Measurements from ENCODE around the gene KRTAP12-2. TPM values are rescaled to one million over a fixed set of nuclear protein-coding genes. Genes with fewer than 3 reads are reported as not detected.

Gene KRTAP12-2
- total RNA-seq, 1 donor from 2014 or later = not detected

DNA sequence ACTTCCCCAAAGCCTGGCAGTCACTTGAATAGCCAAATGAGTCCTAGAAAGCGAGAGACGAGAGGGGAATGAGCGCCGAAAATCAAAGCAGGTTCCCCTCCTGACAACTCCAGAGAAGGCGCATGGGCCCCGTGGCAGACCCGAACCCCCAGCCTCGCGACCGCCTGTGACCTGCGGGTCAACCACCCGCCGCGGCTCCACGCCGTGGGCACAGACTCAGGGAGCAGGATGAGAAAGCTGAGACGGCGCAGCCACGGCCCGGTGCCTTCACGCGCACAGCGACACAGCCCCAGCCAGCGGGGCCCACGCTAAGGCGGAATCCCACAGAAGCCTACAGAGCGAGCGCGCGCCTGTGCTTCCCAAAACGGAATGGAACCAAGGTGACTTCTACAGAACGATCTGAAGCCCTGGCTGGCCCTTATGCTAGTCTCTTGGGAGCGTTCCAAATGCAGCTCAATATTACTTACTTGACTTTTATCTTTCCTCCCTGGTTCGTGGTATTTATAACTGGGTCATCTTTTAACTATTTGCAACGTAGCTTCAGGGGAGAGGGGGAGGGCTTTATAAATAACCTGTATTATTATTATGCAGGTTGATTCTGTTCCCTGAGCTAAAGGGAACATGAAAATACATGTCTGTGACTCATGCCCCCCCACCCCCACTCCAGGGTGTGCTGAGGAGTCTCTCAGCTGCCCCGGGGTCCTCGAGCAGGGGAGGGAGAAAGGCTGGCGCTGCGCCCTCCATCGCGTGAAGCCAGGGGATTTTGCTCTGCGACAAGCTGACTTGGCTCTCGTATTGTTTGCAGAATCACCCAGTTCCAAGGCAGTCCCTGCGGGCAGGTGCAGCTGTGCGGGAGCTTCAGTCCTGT lies 42.9 kb upstream of the KRTAP12-2 start:
- Mint-ChIP-seq H3K9me3 (ENCODE audit: unreplicated experiment) (no peaks in the 10 kb centered on the region), H3K27ac (ENCODE audit: unreplicated experiment) (no peak overlapping the region), H3K27me3 (ENCODE audit: unreplicated experiment) (peaks cover 73% of the 10 kb centered on the region), H3K4me3 (ENCODE audit: unreplicated experiment) (no peak overlapping the region), H3K4me1 (ENCODE audit: unreplicated experiment) (peaks cover 7% of the 10 kb centered on the region), H3K36me3 (ENCODE audit: unreplicated experiment) (no peaks in the 10 kb centered on the region)
- TF ChIP-seq, protein P1, sequence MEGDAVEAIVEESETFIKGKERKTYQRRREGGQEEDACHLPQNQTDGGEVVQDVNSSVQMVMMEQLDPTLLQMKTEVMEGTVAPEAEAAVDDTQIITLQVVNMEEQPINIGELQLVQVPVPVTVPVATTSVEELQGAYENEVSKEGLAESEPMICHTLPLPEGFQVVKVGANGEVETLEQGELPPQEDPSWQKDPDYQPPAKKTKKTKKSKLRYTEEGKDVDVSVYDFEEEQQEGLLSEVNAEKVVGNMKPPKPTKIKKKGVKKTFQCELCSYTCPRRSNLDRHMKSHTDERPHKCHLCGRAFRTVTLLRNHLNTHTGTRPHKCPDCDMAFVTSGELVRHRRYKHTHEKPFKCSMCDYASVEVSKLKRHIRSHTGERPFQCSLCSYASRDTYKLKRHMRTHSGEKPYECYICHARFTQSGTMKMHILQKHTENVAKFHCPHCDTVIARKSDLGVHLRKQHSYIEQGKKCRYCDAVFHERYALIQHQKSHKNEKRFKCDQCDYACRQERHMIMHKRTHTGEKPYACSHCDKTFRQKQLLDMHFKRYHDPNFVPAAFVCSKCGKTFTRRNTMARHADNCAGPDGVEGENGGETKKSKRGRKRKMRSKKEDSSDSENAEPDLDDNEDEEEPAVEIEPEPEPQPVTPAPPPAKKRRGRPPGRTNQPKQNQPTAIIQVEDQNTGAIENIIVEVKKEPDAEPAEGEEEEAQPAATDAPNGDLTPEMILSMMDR (IDR thresholded peaks at IDR 0.05) = no peak
- DNase-seq (ENCODE audit: extremely low spot score, unreplicated experiment) = peak; percentile 78

DNA sequence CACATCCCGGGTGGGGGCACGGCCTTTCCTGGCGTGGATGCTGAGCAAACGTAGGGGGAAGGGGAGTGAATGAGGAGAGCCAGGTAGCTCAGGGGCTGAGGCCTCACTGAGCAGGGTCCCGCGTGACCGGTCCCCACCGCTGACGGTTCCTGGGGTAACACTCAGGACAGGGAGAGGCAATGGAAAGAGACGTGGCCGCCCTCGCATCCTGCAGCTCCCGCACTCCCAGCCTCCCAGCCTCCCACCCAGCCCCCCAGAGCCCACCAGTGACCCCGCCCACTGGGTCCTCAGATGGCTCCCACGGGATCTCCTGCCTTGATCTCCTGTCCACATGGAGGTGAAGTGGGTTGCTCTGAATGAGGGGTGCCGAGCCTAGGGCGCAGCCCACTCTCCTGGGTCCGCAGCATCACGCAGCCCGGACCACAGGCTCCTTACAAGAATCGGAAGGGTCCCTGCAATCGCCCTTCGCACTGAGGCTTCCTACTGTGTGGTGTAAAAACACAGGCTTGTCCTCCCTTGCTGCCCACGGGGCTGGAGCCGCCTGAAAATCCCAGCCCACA lies 42.2 kb upstream of the KRTAP12-2 start:
- TF ChIP-seq, protein P1 (IDR thresholded peaks at IDR 0.05) = no peak
- DNase-seq (ENCODE audit: extremely low spot score, unreplicated experiment) = no peak
- H3K27me3 Mint-ChIP-seq (ENCODE audit: unreplicated experiment) = peaks cover 74% of the 10 kb centered on the region
- H3K4me3 Mint-ChIP-seq (ENCODE audit: unreplicated experiment) = no peak overlapping the region
- H3K9me3 Mint-ChIP-seq (ENCODE audit: unreplicated experiment) = no peaks in the 10 kb centered on the region
- peaks cover 7% of the 10 kb centered on the region for H3K4me1 Mint-ChIP-seq (ENCODE audit: unreplicated experiment)
- H3K36me3 Mint-ChIP-seq (ENCODE audit: unreplicated experiment) = no peaks in the 10 kb centered on the region
- H3K27ac Mint-ChIP-seq (ENCODE audit: unreplicated experiment) = no peak overlapping the region

DNA sequence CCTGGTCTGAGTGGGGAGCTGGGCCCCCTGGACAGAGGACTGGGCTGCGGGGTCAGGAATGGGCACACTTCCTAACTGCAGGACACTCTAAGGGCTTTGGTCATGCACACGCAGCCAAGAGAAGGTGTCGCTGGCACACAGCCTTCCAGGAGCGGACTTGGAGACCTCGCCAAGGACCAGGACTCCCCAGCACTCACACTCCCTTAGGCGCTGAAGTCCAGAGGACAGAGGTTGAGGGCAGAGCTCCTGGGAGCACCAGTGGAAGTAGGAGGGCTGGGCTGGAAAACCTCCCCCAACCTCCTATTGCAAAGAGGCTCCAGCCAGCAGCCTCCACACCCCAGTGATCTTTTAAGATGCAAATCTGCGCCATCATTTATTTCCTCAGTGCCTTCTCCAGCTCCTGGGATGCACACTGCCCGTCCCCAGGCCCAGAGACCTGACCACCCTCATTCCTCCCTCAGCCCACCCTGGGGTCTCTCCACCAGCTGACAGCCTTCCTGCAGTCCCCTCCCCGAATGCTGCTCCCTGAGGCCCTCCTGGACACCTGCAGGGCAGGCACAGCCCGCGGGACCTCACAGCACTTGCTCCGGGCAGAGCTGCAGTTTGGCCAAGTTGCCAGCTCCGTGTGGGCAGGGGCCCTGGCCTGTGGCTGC lies 41.6 kb upstream of the KRTAP12-2 start:
- Mint-ChIP-seq H3K36me3 (ENCODE audit: unreplicated experiment) (no peaks in the 10 kb centered on the region), H3K4me3 (ENCODE audit: unreplicated experiment) (no peak overlapping the region), H3K9me3 (ENCODE audit: unreplicated experiment) (no peaks in the 10 kb centered on the region), H3K27me3 (ENCODE audit: unreplicated experiment) (peaks cover 70% of the 10 kb centered on the region), H3K27ac (ENCODE audit: unreplicated experiment) (no peak overlapping the region), H3K4me1 (ENCODE audit: unreplicated experiment) (peaks cover 7% of the 10 kb centered on the region)
- peak; percentile 83 for DNase-seq (ENCODE audit: extremely low spot score, unreplicated experiment)
- TF ChIP-seq, protein P1 (IDR thresholded peaks at IDR 0.05) = no peak

DNA sequence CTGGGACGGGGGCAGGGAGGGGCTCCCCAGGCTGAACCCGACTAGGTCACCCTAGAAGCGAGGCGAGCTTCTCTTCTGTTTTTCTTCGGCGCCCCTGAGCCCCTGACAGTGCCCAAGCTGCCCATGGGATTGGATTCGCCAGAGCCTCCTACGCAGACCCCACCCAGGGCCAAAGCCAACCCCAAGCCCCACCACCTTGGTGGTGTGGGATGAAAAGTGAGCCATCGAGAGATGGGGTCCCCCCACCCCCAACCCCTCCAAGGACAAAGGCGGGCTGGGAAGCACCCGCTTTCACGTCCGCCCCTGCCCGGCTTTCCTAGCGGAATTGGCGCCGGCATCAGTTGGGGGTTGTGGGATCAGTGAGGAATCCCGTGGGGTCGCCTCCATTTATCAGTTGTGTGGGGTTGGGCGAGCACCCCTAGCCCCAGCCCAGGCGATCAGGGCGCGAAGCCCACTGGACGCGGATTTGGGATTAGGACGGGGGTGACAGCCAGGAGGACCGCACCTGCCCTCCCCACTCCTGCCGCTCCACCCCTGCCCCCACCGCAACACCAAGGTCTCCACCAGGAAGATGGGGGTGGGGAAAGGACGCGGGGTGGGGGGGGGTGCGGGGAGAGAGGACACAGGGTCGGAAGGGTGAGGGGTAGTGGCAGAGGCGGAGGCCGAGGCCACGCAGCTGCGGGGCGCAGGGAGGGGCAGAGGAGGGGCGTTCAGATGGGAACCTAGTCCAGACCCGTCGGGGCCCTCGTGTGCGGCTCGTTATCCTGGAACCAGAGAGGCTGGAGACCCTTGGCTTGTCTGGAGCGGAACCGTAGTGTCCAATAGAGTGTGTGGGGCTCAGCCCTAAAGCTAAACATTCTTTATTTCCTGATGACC lies 40.2 kb upstream of the KRTAP12-2 start:
- Mint-ChIP-seq H3K4me3 (ENCODE audit: unreplicated experiment) (no peak overlapping the region), H3K4me1 (ENCODE audit: unreplicated experiment) (peaks cover 13% of the 10 kb centered on the region), H3K9me3 (ENCODE audit: unreplicated experiment) (no peaks in the 10 kb centered on the region), H3K27ac (ENCODE audit: unreplicated experiment) (no peak overlapping the region), H3K36me3 (ENCODE audit: unreplicated experiment) (no peaks in the 10 kb centered on the region), H3K27me3 (ENCODE audit: unreplicated experiment) (peaks cover 69% of the 10 kb centered on the region)
- DNase-seq (ENCODE audit: extremely low spot score, unreplicated experiment) = peak; percentile 83
- TF ChIP-seq, protein P1 (IDR thresholded peaks at IDR 0.05) = no peak
